GM12864 (cell line): Measurements from ENCODE around the gene ETNPPL.

Source experiments
- DNase-seq: peaks from one replicate; pipeline ENCODE4 v3.0.0-alpha.2; 2011; ENCODE audit warnings: low read depth
- H3K4me3 ChIP-seq: 2 replicates; pipeline ENCODE4 v1.5.1; 2011; ENCODE audit warnings: mild to moderate bottlenecking, low read depth, low read length, control low read depth
- TF ChIP-seq, protein P1 (sequence below): IDR thresholded peaks from 2 replicates; pipeline ENCODE4 v1.5.1; 2011; ENCODE audit warnings: low read depth, mild to moderate bottlenecking, moderate library complexity, low read length, control low read depth, inconsistent platforms; ENCODE audit errors: missing control alignments

ETNPPL gene

DNA sequence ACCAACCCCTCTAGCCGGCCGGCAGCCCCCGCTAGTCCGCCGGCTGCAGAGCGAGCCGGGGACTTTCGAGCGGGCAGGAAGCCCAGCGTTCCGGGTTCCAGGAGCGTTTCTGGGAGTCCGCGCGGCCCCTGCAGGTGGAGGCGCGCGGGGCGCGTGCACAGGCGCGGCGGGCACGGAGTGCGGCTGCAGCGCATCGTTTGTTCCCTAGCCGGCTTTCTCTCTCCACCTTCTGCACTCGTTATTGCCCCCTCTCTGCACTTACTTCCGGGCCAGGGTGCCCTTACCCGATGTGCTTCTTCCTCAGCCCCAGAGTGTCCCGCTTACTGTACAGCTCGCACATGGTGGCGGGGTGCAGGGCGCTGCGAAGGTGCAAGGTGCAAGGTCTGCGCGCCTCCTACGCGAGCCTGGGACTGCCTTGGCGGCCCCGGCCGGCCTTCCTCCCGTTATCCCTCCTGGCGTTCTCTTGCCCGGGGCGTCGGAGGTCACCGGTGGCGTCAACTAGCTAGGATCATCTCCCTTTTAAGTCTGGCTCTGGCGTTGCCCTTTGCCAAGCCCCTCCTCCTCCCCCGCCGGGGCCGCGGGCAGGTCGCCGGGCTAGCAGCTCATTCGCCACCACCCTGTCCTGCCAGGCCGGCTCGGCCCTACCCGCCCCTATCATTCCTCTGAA lies at the start of gene ETNPPL:
ETNPPL (minus strand) TSS at position 495 of the 667 bp plus-strand sequence; CDS start at position 340, 155 bp downstream.
- no peak for DNase-seq
- TF ChIP-seq, protein P1, sequence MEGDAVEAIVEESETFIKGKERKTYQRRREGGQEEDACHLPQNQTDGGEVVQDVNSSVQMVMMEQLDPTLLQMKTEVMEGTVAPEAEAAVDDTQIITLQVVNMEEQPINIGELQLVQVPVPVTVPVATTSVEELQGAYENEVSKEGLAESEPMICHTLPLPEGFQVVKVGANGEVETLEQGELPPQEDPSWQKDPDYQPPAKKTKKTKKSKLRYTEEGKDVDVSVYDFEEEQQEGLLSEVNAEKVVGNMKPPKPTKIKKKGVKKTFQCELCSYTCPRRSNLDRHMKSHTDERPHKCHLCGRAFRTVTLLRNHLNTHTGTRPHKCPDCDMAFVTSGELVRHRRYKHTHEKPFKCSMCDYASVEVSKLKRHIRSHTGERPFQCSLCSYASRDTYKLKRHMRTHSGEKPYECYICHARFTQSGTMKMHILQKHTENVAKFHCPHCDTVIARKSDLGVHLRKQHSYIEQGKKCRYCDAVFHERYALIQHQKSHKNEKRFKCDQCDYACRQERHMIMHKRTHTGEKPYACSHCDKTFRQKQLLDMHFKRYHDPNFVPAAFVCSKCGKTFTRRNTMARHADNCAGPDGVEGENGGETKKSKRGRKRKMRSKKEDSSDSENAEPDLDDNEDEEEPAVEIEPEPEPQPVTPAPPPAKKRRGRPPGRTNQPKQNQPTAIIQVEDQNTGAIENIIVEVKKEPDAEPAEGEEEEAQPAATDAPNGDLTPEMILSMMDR, result no peak
- peak within 1 kb of the TSS; percentile 9; the same call in 1 of the 2 replicates for H3K4me3 ChIP-seq

DNA sequence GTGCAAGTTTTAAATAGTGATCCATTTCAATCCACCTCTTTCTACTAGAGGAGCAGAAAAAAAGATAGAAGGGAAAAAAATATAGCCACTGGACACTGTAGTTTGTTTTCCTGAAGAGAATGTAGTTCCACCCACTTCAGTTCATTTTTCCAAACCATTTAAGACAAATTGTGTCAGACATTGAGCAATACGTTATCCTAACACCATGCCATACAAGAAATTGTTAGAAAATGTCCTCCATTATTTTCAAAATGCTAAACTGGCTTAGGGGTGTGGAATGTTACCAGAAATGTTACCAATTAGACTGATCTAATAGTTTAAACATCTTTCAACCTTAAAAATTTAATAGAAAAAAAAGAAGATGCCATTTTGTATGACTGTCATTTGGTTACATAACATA lies 48.6 kb upstream of the ETNPPL start:
- TF ChIP-seq, protein P1, result no peak
- no peak for DNase-seq
- H3K4me3 ChIP-seq, result no peak overlapping the region

DNA sequence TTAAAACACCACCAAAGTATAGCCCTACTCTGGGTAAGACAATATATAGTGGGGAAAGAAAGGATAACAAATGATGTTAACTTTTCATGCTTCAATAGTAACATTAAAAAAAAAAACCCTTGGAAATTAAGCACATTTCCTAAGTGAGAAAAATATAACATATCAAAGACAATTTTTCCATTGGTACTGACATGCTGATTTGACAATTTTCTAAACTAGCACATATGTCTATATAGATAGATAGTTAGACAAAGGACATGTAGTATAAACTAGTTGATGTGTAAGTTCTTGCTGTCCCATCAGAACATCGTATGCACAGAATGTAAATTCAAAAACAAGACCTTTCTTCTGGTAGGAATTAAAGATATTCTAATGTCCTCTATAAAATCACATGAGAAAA lies 47.2 kb upstream of the ETNPPL start:
- H3K4me3 ChIP-seq, result no peak overlapping the region
- TF ChIP-seq, protein P1, result no peak
- no peak for DNase-seq

DNA sequence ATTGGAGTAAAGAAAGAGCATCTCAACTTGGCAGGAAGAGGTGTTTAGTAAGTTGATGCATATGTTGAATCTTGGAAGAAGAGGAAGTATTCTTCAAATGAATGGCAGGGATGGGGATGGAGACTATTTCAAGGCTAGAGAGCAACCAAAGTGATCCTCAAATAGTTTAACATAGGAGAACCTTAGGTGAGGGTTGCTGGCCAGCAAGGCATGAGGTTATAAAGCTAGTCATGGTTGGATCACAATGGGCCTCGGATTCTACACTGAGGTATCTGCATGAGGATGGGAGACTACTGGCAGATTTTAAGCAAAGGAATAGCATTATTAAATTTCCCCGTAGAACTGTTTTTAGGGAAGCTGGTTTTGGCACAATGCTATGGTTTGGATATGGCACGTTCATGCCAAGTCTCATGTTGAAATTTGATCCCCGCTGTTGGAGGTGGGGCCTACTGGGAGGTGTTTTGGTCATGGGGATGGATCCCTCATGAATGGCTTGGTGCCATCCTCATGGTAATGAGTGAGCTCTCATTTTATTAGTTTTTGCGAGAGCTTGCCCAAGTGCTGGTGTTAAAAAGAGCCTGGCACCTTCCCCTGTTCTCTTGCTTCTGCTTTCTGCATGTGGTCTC lies 41.9 kb upstream of the ETNPPL start:
- no peak overlapping the region for H3K4me3 ChIP-seq
- TF ChIP-seq, protein P1, result no peak
- DNase-seq, result no peak

DNA sequence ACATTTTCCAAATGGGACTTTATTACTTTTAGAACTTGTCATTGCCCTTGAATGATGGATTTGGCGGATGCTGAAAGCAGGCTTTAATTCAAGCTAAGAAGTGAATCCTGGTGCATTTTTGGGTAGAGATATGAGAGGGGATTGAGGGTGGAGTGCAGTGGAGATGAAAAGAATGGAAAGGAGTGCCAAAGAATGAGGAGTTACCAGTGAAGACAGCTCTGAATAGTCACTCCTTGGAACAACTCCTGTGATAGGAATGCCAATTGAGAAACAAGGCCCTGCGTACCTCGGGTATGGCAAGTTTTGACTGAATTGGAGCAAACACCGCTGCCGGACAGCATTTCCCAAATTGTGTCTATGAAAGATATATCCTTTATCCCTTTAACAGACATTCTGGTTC lies 36.5 kb upstream of the ETNPPL start:
- no peak overlapping the region for H3K4me3 ChIP-seq
- DNase-seq, result no peak
- TF ChIP-seq, protein P1, result no peak

DNA sequence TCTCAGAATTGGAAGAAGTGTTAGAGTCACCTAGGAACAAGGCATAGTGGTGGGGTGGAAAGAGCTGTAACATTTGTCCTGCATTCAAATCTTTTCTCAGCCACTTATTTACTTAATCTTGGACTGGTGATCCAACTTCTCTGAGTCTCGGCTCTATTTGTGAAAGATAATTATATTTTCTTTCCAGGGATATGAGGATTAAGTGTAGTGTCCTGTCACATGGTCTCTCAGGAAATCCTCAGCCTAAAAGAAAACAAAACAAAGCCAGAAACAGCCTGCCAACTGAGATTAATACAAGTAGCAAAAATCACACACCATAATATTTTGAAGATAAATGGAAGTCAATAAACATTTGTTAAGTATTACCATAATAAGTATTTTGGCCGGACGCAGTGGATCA lies 33.3 kb upstream of the ETNPPL start:
- TF ChIP-seq, protein P1, result no peak
- no peak for DNase-seq

DNA sequence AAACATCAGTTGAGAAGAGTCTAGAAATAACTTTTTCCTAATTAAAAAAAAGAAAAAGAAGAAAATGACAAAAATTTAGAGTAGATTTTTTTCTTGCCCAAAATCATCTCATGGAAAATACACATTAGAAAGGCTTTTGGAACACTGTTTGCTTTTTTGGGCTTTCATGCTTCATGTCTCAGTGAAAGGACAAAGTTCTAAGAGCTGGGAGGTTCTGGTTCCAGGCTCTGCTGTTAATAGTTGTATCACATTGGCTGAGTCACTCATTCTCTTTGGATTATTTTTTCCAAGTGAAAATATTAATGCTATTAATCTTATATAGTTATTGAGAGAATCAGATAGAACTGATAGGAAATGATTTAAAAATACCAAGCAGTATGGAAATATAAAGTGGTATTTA lies 32.9 kb upstream of the ETNPPL start:
- DNase-seq, result no peak
- TF ChIP-seq, protein P1, result no peak
- no peak overlapping the region for H3K4me3 ChIP-seq

More for the DNA sequence above, 33.3 kb upstream of the ETNPPL start:
- no peak overlapping the region for H3K4me3 ChIP-seq
